ENCODE data around the gene SPPL2C.

DNA sequence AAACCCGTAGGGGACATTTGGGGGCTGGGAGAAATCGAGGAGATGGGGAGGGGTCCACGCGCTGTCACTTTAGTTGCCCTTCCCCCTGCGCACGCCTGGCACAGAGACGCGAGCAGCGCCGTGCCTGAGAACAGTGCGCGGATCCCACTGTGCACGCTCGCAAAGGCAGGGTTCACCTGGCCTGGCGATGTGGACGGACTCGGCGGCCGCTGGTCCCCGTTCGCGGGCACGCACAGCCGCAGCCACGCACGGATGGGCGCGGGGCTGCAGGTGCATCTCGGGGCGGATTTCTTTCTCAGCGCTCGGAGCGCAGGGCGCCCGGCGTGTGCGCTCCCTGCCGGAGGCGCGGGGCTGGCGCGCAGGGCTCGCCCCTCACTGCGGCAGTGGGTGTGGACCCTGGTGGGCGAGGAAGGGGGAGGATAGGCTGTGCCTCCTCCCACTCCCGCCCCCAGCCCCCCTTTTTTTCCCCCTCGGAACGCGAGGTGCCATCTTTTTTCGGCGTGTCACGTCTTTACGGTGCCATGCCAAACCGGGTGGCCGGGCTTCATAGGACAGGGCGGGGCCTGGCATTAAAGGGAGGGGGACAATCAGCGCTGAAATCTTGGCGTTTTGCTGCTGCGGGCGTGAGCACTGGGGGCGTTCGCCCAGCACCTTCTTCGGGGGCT lies 50.8 kb downstream of the SPPL2C start:
- TF ChIP-seq, protein P1, sequence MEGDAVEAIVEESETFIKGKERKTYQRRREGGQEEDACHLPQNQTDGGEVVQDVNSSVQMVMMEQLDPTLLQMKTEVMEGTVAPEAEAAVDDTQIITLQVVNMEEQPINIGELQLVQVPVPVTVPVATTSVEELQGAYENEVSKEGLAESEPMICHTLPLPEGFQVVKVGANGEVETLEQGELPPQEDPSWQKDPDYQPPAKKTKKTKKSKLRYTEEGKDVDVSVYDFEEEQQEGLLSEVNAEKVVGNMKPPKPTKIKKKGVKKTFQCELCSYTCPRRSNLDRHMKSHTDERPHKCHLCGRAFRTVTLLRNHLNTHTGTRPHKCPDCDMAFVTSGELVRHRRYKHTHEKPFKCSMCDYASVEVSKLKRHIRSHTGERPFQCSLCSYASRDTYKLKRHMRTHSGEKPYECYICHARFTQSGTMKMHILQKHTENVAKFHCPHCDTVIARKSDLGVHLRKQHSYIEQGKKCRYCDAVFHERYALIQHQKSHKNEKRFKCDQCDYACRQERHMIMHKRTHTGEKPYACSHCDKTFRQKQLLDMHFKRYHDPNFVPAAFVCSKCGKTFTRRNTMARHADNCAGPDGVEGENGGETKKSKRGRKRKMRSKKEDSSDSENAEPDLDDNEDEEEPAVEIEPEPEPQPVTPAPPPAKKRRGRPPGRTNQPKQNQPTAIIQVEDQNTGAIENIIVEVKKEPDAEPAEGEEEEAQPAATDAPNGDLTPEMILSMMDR (optimal IDR thresholded peaks at IDR 0.05 in 1 of 3, IDR thresholded peaks at IDR 0.05 in 1 of 3, conservative IDR thresholded peaks at IDR 0.05 in 1 of 3; ENCODE audit: extremely low read depth in 1 of 3, insufficient read depth in 2 of 3, low read length in 3 of 3), result peak in 1 of 3 experiments; percentile 6
- TF ChIP-seq EZH2 (IDR thresholded peaks at IDR 0.05; ENCODE audit: low read length), result no peak
